GM12891 (cell line): Measurements from ENCODE around the gene LCE2A.

Experiments used
- POLR2A ChIP-seq: IDR thresholded peaks from 2 replicates; pipeline ENCODE4 v1.6.1; 2011; ENCODE audit warnings: low read depth, low read length, control low read depth
- POLR2AphosphoS5 ChIP-seq: IDR thresholded peaks from 2 replicates; pipeline ENCODE4 v1.6.1; 2011; ENCODE audit warnings: low read depth, low read length, control low read depth
- POU2F2 ChIP-seq: IDR thresholded peaks from 2 replicates; pipeline ENCODE4 v1.6.1; 2011; ENCODE audit warnings: low read depth, mild to moderate bottlenecking, control low read depth, low read length, moderate library complexity

DNA sequence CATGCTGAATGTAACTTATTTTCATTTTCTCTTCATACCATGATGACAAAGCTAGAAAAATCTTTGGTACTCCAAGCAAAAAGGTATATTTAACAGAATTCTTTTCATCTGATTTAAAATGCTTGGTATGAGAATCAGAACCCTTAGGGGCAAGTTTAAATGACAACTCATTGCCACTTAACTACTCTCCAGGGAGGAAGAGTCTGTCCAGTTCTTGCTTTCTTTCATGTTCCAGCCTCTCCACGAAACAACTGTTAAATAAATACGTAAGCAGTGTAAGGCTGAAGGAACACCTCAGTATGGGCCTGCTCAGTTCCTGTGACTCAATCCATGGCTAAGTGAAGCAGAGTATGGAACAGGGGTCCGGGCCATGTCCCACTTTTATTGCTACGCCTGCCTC is 1.6 kb downstream of the LCE2A start:
- TF ChIP-seq POLR2A: no peak
- TF ChIP-seq POLR2AphosphoS5: no peak
- no peak for TF ChIP-seq POU2F2
